C4-2B (cell line): ENCODE data around the gene CHAF1B.

Source experiments
- ZFX ChIP-seq: fragments of 450-650 bp; IDR thresholded peaks from 2 replicates; pipeline ENCODE4 v1.6.1; 2017
- TF ChIP-seq, protein P1 (sequence below): fragments of 450-650 bp; conservative IDR thresholded peaks from 2 replicates; pipeline ENCODE4 v1.5.1; 2017; ENCODE audit warnings: mild to moderate bottlenecking

DNA sequence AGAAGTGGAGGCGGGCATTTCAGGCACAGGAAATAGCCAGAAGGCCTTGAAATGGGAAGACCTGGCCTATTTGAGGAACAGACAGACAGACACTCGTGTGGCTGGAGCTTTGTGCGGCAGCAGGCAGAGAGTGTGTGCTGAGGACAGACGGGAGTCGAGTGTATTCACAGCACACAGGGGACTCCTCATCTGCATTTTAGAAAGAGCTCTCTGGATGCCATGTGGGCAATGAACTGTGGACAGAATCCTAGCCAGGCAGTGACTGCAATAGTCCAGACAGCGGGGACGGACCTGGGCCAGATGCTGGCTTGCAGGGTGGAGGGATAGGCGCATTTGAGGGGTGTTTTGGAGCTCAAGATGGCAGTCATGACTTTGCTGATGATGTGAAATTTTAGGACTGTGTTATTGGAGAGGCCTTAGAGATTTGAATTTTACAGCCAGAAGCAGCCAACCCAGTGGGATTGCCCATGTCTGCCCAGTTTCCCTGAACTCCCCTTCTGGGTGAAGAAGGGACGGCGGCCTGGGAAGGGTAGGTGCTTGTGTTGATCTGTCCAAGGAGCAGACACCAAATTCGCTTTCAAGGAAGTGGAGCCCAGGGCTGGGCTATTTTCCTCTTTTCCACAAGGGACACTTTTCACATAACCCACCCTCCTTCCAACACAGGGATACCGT, 43.7 kb downstream of the CHAF1B start:
- no peak for TF ChIP-seq ZFX
- TF ChIP-seq, protein P1, sequence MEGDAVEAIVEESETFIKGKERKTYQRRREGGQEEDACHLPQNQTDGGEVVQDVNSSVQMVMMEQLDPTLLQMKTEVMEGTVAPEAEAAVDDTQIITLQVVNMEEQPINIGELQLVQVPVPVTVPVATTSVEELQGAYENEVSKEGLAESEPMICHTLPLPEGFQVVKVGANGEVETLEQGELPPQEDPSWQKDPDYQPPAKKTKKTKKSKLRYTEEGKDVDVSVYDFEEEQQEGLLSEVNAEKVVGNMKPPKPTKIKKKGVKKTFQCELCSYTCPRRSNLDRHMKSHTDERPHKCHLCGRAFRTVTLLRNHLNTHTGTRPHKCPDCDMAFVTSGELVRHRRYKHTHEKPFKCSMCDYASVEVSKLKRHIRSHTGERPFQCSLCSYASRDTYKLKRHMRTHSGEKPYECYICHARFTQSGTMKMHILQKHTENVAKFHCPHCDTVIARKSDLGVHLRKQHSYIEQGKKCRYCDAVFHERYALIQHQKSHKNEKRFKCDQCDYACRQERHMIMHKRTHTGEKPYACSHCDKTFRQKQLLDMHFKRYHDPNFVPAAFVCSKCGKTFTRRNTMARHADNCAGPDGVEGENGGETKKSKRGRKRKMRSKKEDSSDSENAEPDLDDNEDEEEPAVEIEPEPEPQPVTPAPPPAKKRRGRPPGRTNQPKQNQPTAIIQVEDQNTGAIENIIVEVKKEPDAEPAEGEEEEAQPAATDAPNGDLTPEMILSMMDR, result no peak
